Loucy (cell line): ENCODE measurements around the gene ZNF699.

Experiments used
- H2AFZ ChIP-seq: fragments of 200-600 bp; sonication (generic); 2 replicates; pipeline ENCODE4 v1.6.0; 2016; ENCODE audit warnings: antibody characterized with exemption, mild to moderate bottlenecking, low read length, moderate library complexity
- H3F3A ChIP-seq: fragments of 200-600 bp; 2 replicates; pipeline ENCODE4 v1.6.0; 2016; ENCODE audit warnings: antibody characterized with exemption, low read depth, mild to moderate bottlenecking
- H3K27me3 ChIP-seq: fragments of 200-600 bp; sonication (generic); 2 replicates; pipeline ENCODE4 v1.6.1; 2014; ENCODE audit warnings: low read length, mild to moderate bottlenecking; ENCODE audit not compliant: insufficient read depth, poor library complexity, severe bottlenecking
- H3K36me3 ChIP-seq: fragments of 200-600 bp; sonication (generic); 2 replicates; pipeline ENCODE4 v1.6.1; 2016; ENCODE audit warnings: low read length; ENCODE audit not compliant: insufficient read depth
- H3K4me1 ChIP-seq: fragments of 200-600 bp; sonication (generic); 2 replicates; pipeline ENCODE4 v1.5.1; 2014; ENCODE audit warnings: low read length, mild to moderate bottlenecking; ENCODE audit not compliant: insufficient read depth, poor library complexity, severe bottlenecking
- H3K4me2 ChIP-seq: fragments of 200-600 bp; sonication (generic); 2 replicates; pipeline ENCODE4 v1.6.0; 2014; ENCODE audit warnings: antibody characterized with exemption, low read length, low read depth, mild to moderate bottlenecking; ENCODE audit not compliant: poor library complexity, severe bottlenecking
- H3K4me3 ChIP-seq: fragments of 200-600 bp; sonication (generic); 2 replicates; pipeline ENCODE4 v1.5.1; 2014; ENCODE audit warnings: low read length, mild to moderate bottlenecking, mixed read lengths; ENCODE audit not compliant: poor library complexity, severe bottlenecking
- H3K79me2 ChIP-seq: fragments of 200-600 bp; sonication (generic); 2 replicates; pipeline ENCODE4 v1.6.1; 2014; ENCODE audit warnings: low read length; ENCODE audit not compliant: insufficient read depth
- H3K9ac ChIP-seq: fragments of 200-600 bp; sonication (generic); 2 replicates; pipeline ENCODE4 v1.6.0; 2014; ENCODE audit warnings: mild to moderate bottlenecking, low read depth, low read length, moderate library complexity; ENCODE audit not compliant: poor library complexity, severe bottlenecking
- H3K9me2 ChIP-seq: fragments of 200-600 bp; sonication (generic); replicated peaks from 2 replicates; pipeline ENCODE4 v1.6.1; 2016; ENCODE audit warnings: low read depth, low read length, mixed read lengths
- H3K9me3 ChIP-seq: fragments of 200-600 bp; sonication (generic); 2 replicates; pipeline ENCODE4 v1.6.1; 2014; ENCODE audit warnings: mild to moderate bottlenecking, antibody characterized with exemption, low read length, low read depth; ENCODE audit not compliant: insufficient read depth
- H4K20me1 ChIP-seq: fragments of 200-600 bp; sonication (generic); 2 replicates; pipeline ENCODE4 v1.6.0; 2014; ENCODE audit warnings: antibody characterized with exemption, low read length, mild to moderate bottlenecking; ENCODE audit not compliant: insufficient read depth, poor library complexity, severe bottlenecking
- CTCF ChIP-seq: fragments of 200-600 bp; sonication (generic); conservative IDR thresholded peaks from 2 replicates; pipeline ENCODE4 v1.5.1; 2014; ENCODE audit warnings: mild to moderate bottlenecking, antibody characterized with exemption, low read length
- EZH2phosphoT487 ChIP-seq: fragments of 200-600 bp; IDR thresholded peaks from 2 replicates; pipeline ENCODE4 v1.6.1; 2018; ENCODE audit warnings: antibody characterized with exemption, mild to moderate bottlenecking, moderate library complexity, borderline replicate concordance

Gene ZNF699

GRCh38 chr19:9250630-9251029 is 59.0 kb downstream of the ZNF699 start, which contains the start of gene OR7E24:
Gene OR7E24 (plus strand): TSS chr19:9250930. CDS start chr19:9251044, 114 bp downstream.
- Histone ChIP-seq H3K4me1 (no peaks in the 10 kb centered on the region), H2AFZ (no peak within 1 kb of the TSS), H3K9me2 (no peaks in the 10 kb centered on the region), H3K4me2 (no peak within 1 kb of the TSS), H3F3A (no peaks in the 10 kb centered on the region), H4K20me1 (no peaks in the 10 kb centered on the region), H3K9ac (no peak within 1 kb of the TSS), H3K27me3 (no peaks in the 10 kb centered on the region), H3K79me2 (no peaks in the 10 kb centered on the region), H3K4me3 (no peak within 1 kb of the TSS), H3K36me3 (no peaks in the 10 kb centered on the region), H3K9me3 (no peaks in the 10 kb centered on the region)
- TF ChIP-seq CTCF (no peak), EZH2phosphoT487 (no peak)
